Stomach (tissue), 4 donors: ENCODE measurements around the gene C18orf63.

Experiments used
- EP300 ChIP-seq: sonication (generic); formaldehyde crosslinking; IDR thresholded peaks from one replicate; pipeline ENCODE4 v1.6.1; 2017; ENCODE audit warnings: antibody characterized with exemption
- POLR2A ChIP-seq, 4 donors: fragments of 450-650 bp; IDR thresholded peaks; one replicate each; pipeline ENCODE4 v1.6.1; 2016; ENCODE audit warnings: antibody characterized with exemption in 4 of 4, control low read depth in 2 of 4, mild to moderate bottlenecking in 1 of 4, moderate library complexity in 1 of 4
- POLR2AphosphoS5 ChIP-seq, 3 donors: sonication (generic); formaldehyde crosslinking; IDR thresholded peaks; one replicate each; pipeline ENCODE4 v1.6.1; 2016; ENCODE audit warnings: antibody characterized with exemption in 3 of 3
- TF ChIP-seq, protein P1 (sequence below), 7 experiments: fragments of 450-650 bp in 4 of 7; fragments of 200-600 bp in 3 of 7; sonication (generic) in 3 of 7; IDR thresholded peaks; one replicate each; pipeline ENCODE4 v1.5.1; 2016 to 2019; ENCODE audit warnings: antibody characterized with exemption in 7 of 7, control low read depth in 2 of 7, mild to moderate bottlenecking in 1 of 7

GRCh38 chr18:74377776-74378175, 62.1 kb downstream of the C18orf63 start:
- TF ChIP-seq POLR2AphosphoS5 (IDR thresholded peaks at IDR 0.05) = no peak
- TF ChIP-seq, protein P1, sequence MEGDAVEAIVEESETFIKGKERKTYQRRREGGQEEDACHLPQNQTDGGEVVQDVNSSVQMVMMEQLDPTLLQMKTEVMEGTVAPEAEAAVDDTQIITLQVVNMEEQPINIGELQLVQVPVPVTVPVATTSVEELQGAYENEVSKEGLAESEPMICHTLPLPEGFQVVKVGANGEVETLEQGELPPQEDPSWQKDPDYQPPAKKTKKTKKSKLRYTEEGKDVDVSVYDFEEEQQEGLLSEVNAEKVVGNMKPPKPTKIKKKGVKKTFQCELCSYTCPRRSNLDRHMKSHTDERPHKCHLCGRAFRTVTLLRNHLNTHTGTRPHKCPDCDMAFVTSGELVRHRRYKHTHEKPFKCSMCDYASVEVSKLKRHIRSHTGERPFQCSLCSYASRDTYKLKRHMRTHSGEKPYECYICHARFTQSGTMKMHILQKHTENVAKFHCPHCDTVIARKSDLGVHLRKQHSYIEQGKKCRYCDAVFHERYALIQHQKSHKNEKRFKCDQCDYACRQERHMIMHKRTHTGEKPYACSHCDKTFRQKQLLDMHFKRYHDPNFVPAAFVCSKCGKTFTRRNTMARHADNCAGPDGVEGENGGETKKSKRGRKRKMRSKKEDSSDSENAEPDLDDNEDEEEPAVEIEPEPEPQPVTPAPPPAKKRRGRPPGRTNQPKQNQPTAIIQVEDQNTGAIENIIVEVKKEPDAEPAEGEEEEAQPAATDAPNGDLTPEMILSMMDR (IDR thresholded peaks at IDR 0.05) = no peak
- no peak for TF ChIP-seq POLR2A (IDR thresholded peaks at IDR 0.05)
- TF ChIP-seq EP300 = no peak
